ENCODE data around the gene REEP5. TPM values are rescaled to one million over a fixed set of nuclear protein-coding genes. Genes with fewer than 3 reads are reported as not detected.

The REEP5 gene
- total RNA-seq, 1 donor from 2014 or later = 120 TPM

GRCh38 chr5:112968411-112969106, 46.5 kb upstream of the REEP5 start:
- peaks cover 14% of the 10 kb centered on the region for H3K4me1 Mint-ChIP-seq (ENCODE audit: low read depth, unreplicated experiment)
- H3K9me3 Mint-ChIP-seq (ENCODE audit: unreplicated experiment) = no peaks in the 10 kb centered on the region
- Histone ChIP-seq H3K4me2 (ENCODE audit: low read length) (no peak overlapping the region), H3K27me3 (ENCODE audit: insufficient read depth, low read length) (no peaks in the 10 kb centered on the region), H3K36me3 (ENCODE audit: insufficient read depth, low read length) (no peaks in the 10 kb centered on the region), H3K9ac (ENCODE audit: low read length) (no peak overlapping the region), H2AFZ (ENCODE audit: low read depth, low read length) (no peak overlapping the region), H3K79me2 (ENCODE audit: insufficient read depth, low read length) (no peaks in the 10 kb centered on the region), H3K4me1 (ENCODE audit: insufficient read depth, low read length) (peaks cover 13% of the 10 kb centered on the region), H3K27ac (ENCODE audit: low read depth, low read length) (no peak overlapping the region), H4K20me1 (ENCODE audit: insufficient read depth, low read length) (no peaks in the 10 kb centered on the region), H3K4me3 (ENCODE audit: insufficient read depth, low read depth, low read length) (no peak overlapping the region), H3K9me3 (ENCODE audit: insufficient read depth, low read depth, low read length) (no peaks in the 10 kb centered on the region)
- no peak for DNase-seq (ENCODE audit: low read depth)
- no peaks in the 10 kb centered on the region for H3K27me3 Mint-ChIP-seq (ENCODE audit: low read depth, unreplicated experiment)
- H3K27ac Mint-ChIP-seq (ENCODE audit: unreplicated experiment) = peak overlapping the region; percentile 58
- TF ChIP-seq CTCF (IDR thresholded peaks at IDR 0.05; ENCODE audit: insufficient read depth, low read depth, low read length) (no peak), EZH2 (IDR thresholded peaks at IDR 0.05; ENCODE audit: insufficient read depth, low read length) (no peak)
- H3K36me3 Mint-ChIP-seq (ENCODE audit: low read depth, unreplicated experiment) = no peaks in the 10 kb centered on the region
- FAIRE-seq = no peak
- H3K4me3 Mint-ChIP-seq (ENCODE audit: unreplicated experiment) = peak overlapping the region; percentile 27

GRCh38 chr5:112967520-112968083, 45.6 kb upstream of the REEP5 start:
- H3K27ac Mint-ChIP-seq (ENCODE audit: unreplicated experiment) = no peak overlapping the region

More at GRCh38 chr5:112967520-112968083, 45.6 kb upstream of the REEP5 start:
- H3K27me3 Mint-ChIP-seq (ENCODE audit: low read depth, unreplicated experiment) = no peaks in the 10 kb centered on the region
- H3K4me1 Mint-ChIP-seq (ENCODE audit: low read depth, unreplicated experiment) = peaks cover 18% of the 10 kb centered on the region
- H3K4me1 ChIP-seq (ENCODE audit: insufficient read depth, low read length) = peaks cover 13% of the 10 kb centered on the region
- no peaks in the 10 kb centered on the region for H3K9me3 ChIP-seq (ENCODE audit: insufficient read depth, low read depth, low read length)
- no peaks in the 10 kb centered on the region for H3K36me3 Mint-ChIP-seq (ENCODE audit: low read depth, unreplicated experiment)
- H2AFZ ChIP-seq (ENCODE audit: low read depth, low read length) = no peak overlapping the region
- H3K4me3 ChIP-seq (ENCODE audit: insufficient read depth, low read depth, low read length) = no peak overlapping the region
- no peak for DNase-seq (ENCODE audit: low read depth)
- H4K20me1 ChIP-seq (ENCODE audit: insufficient read depth, low read length) = no peaks in the 10 kb centered on the region
- H3K4me3 Mint-ChIP-seq (ENCODE audit: unreplicated experiment) = no peak overlapping the region
- H3K4me2 ChIP-seq (ENCODE audit: low read length) = no peak overlapping the region
- H3K79me2 ChIP-seq (ENCODE audit: insufficient read depth, low read length) = no peaks in the 10 kb centered on the region
- H3K9ac ChIP-seq (ENCODE audit: low read length) = no peak overlapping the region
- no peak for FAIRE-seq
- no peaks in the 10 kb centered on the region for H3K9me3 Mint-ChIP-seq (ENCODE audit: unreplicated experiment)
- H3K36me3 ChIP-seq (ENCODE audit: insufficient read depth, low read length) = no peaks in the 10 kb centered on the region
- H3K27me3 ChIP-seq (ENCODE audit: insufficient read depth, low read length) = no peaks in the 10 kb centered on the region
- no peak overlapping the region for H3K27ac ChIP-seq (ENCODE audit: low read depth, low read length)
- TF ChIP-seq CTCF (IDR thresholded peaks at IDR 0.05; ENCODE audit: insufficient read depth, low read depth, low read length) (no peak), EZH2 (IDR thresholded peaks at IDR 0.05; ENCODE audit: insufficient read depth, low read length) (no peak)
